Type B pancreatic cell (in vitro differentiated cells): Measurements from ENCODE around the gene PHOSPHO1. TPM values are rescaled to one million over a fixed set of nuclear protein-coding genes. Genes with fewer than 3 reads are reported as not detected.

Experiments
- DNase-seq: peaks from one replicate; pipeline ENCODE4 v3.0.0; 2021; ENCODE audit warnings: mixed read lengths; ENCODE audit not compliant: unreplicated experiment; ENCODE audit errors: extremely low spot score
- H3K27ac Mint-ChIP-seq: 2 replicates; pipeline ENCODE4 v1.8.0; 2021; ENCODE audit warnings: mild to moderate bottlenecking, mixed read lengths
- H3K27me3 Mint-ChIP-seq: 2 replicates; pipeline ENCODE4 v1.8.0; 2021; ENCODE audit warnings: mixed read lengths
- H3K36me3 Mint-ChIP-seq: 2 replicates; pipeline ENCODE4 v1.8.0; 2021; ENCODE audit warnings: mixed read lengths
- H3K4me1 Mint-ChIP-seq: one replicate; pipeline ENCODE4 v1.8.0; 2021; ENCODE audit warnings: mixed read lengths; ENCODE audit not compliant: unreplicated experiment
- H3K4me3 Mint-ChIP-seq: 2 replicates; pipeline ENCODE4 v1.8.0; 2021; ENCODE audit warnings: mild to moderate bottlenecking, mixed read lengths
- H3K9me3 Mint-ChIP-seq: 2 replicates; pipeline ENCODE4 v1.8.0; 2021; ENCODE audit warnings: mixed read lengths
- total RNA-seq: library from RNA; stranded (reverse); gene quantifications from 2 replicates; pipeline ENCODE4 v1.2.1, GENCODE V29; 2021; ENCODE audit warnings: low replicate concordance
- TF ChIP-seq, protein P1 (sequence below): fragments of 200-600 bp; sonication (generic); conservative IDR thresholded peaks from 2 replicates; pipeline ENCODE4 v1.5.0; 2021; ENCODE audit warnings: antibody characterized with exemption, mild to moderate bottlenecking

PHOSPHO1 gene
- total RNA-seq, 1 donor from 2014 or later = not detected

DNA sequence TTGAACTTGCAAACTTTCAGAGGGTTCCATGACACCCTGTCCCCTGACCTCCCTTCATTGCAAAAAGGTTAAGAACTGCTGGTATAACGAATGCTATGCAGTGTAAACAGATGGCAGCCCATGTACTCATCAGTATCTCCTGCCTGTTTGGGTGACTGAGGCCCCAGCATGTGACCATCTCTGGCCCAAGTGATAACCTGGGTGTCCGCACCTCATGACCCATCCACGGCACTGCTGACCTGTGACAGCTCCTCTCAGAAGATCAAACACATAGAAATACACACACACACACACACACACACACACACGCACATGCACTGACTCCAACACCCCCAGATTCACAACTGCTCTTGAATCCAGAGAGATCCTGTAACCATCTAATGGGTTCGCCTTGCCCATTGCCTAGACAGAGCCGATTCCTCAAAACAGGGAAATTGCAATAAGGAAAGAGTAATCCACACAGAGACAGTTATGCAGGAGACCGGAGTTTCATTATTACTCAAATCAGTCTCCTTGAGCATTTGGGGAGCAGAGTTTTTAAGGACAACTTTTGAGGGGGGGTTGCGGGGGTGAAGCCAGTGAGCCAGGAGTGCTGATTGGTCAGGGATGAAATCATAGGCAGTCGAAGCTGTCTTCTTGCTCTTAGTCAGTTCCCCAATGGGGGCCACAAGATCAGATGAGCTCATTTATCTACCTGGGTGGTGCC is 11.3 kb upstream of the PHOSPHO1 start:
- no peak for DNase-seq
- Mint-ChIP-seq H3K4me1 (no peaks in the 10 kb centered on the region), H3K36me3 (no peaks in the 10 kb centered on the region), H3K27me3 (peaks cover 14% of the 10 kb centered on the region), H3K27ac (no peak overlapping the region), H3K9me3 (no peaks in the 10 kb centered on the region), H3K4me3 (no peak overlapping the region)
- TF ChIP-seq, protein P1, sequence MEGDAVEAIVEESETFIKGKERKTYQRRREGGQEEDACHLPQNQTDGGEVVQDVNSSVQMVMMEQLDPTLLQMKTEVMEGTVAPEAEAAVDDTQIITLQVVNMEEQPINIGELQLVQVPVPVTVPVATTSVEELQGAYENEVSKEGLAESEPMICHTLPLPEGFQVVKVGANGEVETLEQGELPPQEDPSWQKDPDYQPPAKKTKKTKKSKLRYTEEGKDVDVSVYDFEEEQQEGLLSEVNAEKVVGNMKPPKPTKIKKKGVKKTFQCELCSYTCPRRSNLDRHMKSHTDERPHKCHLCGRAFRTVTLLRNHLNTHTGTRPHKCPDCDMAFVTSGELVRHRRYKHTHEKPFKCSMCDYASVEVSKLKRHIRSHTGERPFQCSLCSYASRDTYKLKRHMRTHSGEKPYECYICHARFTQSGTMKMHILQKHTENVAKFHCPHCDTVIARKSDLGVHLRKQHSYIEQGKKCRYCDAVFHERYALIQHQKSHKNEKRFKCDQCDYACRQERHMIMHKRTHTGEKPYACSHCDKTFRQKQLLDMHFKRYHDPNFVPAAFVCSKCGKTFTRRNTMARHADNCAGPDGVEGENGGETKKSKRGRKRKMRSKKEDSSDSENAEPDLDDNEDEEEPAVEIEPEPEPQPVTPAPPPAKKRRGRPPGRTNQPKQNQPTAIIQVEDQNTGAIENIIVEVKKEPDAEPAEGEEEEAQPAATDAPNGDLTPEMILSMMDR = no peak

DNA sequence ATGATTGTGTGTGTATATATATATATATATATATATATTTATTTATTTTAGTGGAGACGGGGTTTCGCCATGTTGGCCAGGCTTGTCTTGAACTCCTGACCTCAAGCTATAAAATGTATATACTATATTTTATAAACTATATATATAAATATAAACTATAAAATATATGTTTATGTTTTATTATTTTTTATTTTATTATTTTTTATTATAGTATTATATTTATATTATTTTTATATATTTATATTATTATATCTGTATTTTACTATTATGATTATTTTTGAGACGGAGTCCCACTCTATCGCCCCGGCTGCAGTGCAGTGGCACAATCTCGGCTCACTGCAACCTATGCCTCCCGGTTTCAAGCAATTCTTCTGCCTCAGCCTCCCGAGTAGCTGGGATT is 10.5 kb upstream of the PHOSPHO1 start:
- Mint-ChIP-seq H3K36me3 (no peaks in the 10 kb centered on the region), H3K4me1 (no peaks in the 10 kb centered on the region), H3K9me3 (no peaks in the 10 kb centered on the region), H3K4me3 (no peak overlapping the region), H3K27me3 (peaks cover 16% of the 10 kb centered on the region), H3K27ac (no peak overlapping the region)
- no peak for DNase-seq
- TF ChIP-seq, protein P1 = no peak

DNA sequence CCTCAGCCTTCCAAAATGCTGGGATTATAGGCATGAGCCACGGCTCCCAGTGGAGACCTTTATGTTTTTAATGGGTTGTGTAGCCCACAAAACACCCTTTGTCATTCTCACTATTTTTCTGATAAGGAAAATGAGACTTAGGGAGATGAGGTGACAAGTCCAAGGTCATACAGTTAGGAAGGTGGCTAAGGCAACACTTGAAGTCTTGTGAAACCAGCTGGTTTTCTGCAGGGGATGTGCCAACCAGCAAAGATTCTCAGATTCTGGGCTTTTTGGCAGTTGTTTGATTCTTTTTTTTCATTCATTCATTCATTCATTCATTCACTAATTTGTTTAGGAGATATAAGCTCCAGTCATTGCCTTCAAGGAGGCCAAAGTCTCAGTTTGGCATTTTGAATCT is 10.0 kb upstream of the PHOSPHO1 start:
- peaks cover 20% of the 10 kb centered on the region for H3K27me3 Mint-ChIP-seq
- H3K4me3 Mint-ChIP-seq = no peak overlapping the region
- DNase-seq = no peak
- H3K36me3 Mint-ChIP-seq = no peaks in the 10 kb centered on the region
- no peaks in the 10 kb centered on the region for H3K4me1 Mint-ChIP-seq
- H3K9me3 Mint-ChIP-seq = no peaks in the 10 kb centered on the region
- H3K27ac Mint-ChIP-seq = no peak overlapping the region
- TF ChIP-seq, protein P1 = no peak

DNA sequence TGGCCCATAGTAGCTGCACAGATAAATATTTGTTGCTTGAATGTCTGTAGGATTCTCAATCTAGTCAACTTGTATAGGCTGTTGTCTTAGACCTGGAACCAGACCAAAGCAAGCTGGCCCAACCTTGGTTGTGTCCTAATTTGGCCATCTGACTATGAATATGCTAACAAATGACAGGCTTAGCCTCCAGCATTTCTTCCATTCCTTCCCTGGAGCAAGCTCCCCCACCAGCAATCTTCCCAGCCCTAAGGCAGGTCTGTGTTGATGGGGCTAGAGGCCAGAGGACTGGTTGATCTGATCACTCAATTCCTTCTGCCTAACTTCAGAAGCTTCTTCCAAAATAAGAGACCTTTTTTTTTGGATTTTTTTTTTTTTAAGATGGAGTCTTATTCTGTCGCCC is 9.4 kb upstream of the PHOSPHO1 start:
- H3K27ac Mint-ChIP-seq = no peak overlapping the region
- peaks cover 22% of the 10 kb centered on the region for H3K27me3 Mint-ChIP-seq
- TF ChIP-seq, protein P1 = no peak
- H3K36me3 Mint-ChIP-seq = no peaks in the 10 kb centered on the region
- H3K9me3 Mint-ChIP-seq = no peaks in the 10 kb centered on the region
- no peak for DNase-seq
- no peak overlapping the region for H3K4me3 Mint-ChIP-seq
- no peaks in the 10 kb centered on the region for H3K4me1 Mint-ChIP-seq

DNA sequence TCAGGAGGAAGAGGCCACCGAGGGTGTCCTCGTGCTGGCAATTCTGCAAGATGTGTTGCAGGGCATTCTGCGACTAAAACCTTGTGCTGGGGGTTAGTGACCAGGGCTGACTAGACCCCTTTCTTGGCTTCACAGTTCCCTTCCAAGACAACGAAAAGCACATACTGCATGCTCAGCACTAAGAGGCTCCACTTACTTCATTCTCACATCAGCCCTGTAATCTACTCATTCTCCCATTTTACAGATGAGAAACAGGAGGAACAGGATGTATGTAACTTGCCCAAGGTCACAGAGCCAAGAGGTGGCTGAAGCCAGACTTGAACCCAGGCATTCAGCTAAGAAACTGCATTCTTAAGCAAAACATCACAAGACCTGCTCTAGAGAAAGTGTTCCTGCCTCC is 5.3 kb upstream of the PHOSPHO1 start:
- peaks cover 4% of the 10 kb centered on the region for H3K4me1 Mint-ChIP-seq
- H3K9me3 Mint-ChIP-seq = no peaks in the 10 kb centered on the region
- no peak overlapping the region for H3K4me3 Mint-ChIP-seq
- H3K36me3 Mint-ChIP-seq = no peaks in the 10 kb centered on the region
- TF ChIP-seq, protein P1 = no peak
- H3K27ac Mint-ChIP-seq = no peak overlapping the region
- H3K27me3 Mint-ChIP-seq = peaks cover 45% of the 10 kb centered on the region
- DNase-seq = no peak
